NCI-H510A (cell line): Measurements from ENCODE around the gene CTNNBL1.
"Not testable (repeated sequence)": the region's sequence is repeated elsewhere in the genome, so short reads cannot be mapped to it uniquely, and the experiment has no call there.

Source experiments
- DNase-seq: peaks from one replicate; lab custom pipeline; 2025; lab: John Stamatoyannopoulos, UW

Gene CTNNBL1

GRCh38 chr20:37693635-37694626 is at the start of gene CTNNBL1:
Gene CTNNBL1, plus strand, starts transcription at chr20:37694030. Its CDS starts 93 bp downstream, at chr20:37694123.
- DNase-seq: peak; percentile 86

DNA sequence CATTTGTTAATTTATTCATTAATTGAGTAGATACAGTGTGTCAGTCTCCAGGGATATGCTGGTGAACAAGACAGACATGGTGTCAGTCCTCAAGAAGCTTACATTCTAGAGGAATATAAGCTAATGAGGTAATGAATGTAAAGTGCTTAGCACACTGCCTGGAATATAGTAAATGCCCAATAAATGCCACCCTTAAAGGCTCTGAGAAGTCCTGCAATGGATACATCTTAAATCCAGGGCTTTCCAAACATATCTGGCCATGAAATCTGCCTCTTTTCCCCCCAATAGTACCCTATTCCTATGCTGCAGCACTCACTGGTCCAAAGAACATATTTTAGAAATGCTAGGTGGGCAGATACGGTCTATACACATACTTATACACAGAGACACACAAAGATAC is 49.2 kb upstream of the CTNNBL1 start:
- no peak for DNase-seq

DNA sequence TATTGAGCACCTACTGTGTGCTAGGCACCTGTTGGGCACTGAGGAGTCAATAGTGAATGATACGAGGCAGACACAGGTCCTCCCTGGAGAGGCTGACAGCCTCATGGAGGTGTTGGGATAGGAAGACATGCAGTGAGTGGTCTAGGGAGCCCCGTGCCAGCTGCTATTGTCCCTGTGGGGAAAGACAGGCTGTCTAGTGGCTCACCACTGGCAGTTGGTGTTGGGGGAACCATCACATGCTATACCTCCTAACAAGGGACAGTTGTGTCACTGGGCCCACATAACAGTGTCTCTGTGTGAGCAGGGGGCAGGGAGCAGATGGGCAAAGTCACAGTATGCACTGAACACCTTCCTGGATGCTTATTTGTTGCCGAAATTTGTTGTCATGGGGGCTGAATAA is 45.9 kb upstream of the CTNNBL1 start:
- DNase-seq: no peak

GRCh38 chr20:37649017-37649416 is 44.8 kb upstream of the CTNNBL1 start:
- DNase-seq: no peak

GRCh38 chr20:37649676-37650370 is 44.0 kb upstream of the CTNNBL1 start:
- DNase-seq: no peak

DNA sequence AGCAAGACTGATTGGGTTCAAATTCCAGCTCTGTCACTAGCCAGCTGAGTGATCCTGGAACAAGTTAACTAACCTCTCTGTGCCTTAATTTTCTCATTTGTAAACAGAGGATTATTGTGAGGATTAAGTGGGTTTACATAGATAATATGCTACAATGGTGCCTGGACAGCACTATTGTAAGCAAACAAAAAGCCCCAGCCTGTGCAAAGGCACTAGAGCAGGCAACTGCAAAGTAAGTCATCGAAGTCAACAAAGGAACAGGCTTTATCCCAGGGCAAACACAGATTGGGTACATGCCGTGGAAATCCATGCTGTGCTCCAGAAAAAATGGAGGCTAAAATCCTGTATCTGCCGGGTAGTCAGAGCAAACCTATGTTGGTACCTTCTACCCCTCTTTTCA is 43.2 kb upstream of the CTNNBL1 start:
- DNase-seq: no peak

DNA sequence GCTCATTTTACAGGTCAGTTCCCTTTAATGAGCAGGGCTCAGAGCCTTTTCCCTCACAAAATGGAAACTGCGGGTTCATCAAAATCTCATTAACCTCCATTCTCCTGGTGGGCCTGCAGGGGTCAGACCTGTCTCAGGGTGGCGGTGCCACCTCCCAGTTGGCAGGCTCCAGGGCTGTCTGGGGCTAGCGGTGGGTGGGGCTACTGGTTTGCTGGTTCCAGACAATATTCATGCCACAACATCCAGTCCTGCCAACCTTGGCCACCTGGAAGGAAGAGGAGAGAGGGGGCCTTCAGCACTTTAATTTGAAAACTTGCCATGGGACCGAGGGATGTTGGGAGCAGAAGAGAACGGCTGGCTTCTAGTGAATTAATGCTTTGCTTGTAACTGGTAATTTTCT is 41.9 kb upstream of the CTNNBL1 start:
- DNase-seq: no peak

DNA sequence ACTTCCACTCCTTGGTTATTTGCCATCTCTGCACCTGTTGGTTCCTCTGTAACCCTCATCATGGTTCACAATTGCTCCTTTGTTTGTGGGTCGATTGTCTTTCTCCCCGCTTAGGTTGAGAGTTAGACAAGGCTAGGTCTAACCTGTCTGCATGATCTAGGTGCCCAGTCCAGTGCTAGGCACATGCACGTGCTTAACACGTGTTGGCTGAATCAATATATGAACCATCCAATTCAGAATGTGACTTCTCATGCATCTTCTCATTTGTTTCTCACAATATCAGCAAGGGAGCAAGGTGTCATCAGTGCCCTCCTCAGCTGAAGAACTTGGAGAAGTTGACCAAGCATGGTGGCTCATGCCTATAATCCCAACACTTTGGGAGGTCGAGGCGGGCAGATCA is 36.9 kb upstream of the CTNNBL1 start:
- no peak for DNase-seq

- DNase-seq: no peak
These were observed 35.7 kb upstream of the CTNNBL1 start for GRCh38 chr20:37657924-37658804.

DNA sequence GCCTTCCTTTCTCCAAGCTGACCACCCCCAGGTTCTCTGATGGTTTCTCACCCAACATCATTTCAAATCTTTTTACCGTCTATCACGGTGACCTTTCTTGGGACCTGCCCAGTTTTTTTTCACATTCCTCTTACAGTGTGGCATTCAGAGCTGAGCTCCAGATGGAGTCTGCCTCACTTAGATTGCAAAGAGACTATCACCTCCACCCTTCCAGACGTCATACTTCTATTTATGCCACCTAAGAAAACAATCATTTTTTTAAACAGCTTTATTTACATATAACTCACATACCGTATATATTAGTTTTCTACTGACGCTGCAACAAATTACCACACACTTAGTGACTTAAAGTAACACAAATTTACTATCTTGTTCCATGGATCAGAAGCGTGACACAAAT is 32.3 kb upstream of the CTNNBL1 start:
- no peak for DNase-seq

GRCh38 chr20:37662308-37662707 is 31.5 kb upstream of the CTNNBL1 start:
- DNase-seq: no peak

GRCh38 chr20:37664595-37664994 is 29.2 kb upstream of the CTNNBL1 start:
- not testable (repeated sequence) for DNase-seq

DNA sequence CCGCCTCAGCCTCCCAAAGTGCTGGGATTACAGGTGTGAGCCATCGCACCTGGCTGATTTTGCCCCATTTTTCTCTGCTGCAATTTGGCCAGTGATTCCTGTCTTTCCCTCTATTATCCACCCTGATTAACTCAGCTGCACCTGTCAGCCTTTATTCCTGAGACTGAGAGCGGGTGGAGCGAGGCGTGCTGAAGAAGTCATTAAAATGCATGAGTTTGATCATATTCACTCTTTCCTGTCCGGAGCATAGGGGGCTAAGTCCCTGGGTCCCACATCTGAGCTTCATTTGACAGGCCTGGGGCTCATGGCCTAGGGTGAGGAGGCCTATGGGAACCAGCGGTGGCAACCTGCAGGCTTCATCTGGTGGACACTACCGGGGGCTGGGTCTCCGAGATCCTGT is 25.7 kb upstream of the CTNNBL1 start:
- no peak for DNase-seq

DNA sequence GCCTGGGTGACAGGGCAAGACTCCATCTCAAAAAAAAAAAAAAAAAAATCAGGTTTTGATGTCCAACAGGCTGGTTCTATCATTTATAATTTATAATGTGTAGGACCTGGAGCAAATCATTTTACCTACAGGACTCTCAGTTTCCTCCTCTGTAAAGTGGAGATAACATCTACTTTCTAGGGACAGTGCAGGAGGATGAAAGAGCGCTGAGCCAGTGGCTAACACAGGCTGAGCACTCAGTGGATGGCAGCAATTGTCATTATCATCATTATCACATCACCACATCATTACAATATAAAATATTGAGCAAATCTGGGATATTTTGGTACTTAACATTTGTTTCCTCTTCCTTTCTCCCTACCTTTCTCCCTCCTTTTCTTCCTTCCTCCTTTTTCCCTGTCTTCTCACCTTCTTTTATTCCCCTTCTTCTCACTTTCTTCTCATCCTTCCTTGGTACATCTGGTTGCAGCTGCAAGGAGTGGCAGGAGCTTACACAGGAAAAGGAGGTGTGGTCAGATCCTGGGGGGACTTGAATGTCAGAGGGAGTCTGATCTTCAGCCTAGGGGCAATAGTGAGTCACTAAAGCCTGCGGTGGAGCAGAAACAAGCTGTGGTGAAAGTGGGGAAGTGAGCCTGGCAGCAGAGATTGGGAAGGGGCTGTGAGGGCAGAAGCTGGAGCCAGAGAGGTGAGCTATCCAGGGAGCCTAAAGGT is 24.6 kb upstream of the CTNNBL1 start:
- no peak for DNase-seq

DNA sequence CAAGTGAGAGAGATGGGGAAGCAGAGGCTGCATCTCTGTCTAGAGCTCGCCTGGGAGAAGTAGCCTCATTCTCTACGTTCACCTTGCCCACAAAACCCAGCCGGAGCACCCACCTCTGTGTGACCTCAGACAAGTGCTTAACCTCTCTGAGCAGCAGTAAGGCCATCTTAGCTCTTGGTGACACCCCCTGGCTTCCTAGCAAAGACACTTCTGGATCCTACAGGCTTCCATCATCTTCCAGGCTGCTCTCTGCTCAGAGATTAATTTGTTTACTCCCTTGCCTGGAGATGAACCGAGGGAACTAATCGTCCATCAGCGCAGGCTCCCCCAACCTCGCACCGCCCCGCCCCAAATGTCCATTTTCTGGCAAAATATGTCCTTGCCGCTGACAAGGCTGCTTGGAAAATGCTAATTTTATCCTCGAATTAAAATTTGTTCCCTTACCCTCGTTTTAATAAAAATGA is 24.0 kb upstream of the CTNNBL1 start:
- DNase-seq: no peak

DNA sequence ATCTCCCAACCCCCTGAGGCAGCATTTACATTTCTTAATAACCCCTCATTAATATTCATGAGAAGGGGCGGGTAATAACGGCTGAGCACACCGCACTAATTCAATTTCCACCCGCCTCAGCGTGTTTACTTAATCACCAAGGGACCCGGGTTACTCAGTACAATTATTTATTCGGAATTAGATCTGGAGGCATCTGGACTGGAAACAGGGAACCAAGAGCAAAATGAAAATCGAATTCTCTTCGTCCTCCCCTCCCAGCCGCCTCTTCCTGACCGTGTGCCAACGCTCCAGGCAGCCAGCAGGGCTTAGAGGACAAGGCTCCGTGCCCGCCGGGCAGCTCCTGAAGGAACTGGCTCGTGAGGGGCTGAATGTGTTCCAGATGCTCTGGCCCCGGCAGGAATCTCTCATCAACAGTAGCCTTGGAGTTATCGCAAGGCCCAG is 23.5 kb upstream of the CTNNBL1 start:
- DNase-seq: no peak

DNA sequence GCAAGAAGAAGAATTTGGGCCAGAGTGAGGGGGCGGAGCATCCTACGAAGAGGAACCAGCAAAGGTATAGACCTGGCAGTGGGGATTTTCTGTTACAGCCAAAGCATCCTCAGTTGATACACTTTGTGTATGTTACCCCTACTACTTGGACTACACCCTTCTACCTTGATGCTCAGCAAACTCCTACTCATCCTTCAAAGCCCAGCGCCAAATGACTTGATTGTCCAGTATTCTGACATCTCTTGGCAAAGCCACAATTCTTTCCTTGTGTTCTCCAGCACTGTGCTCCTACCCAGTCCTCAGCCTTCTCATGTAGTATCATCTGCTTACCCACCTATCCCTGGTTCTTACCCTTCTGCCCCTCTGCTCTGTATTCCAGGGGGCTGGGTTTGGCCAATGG is 21.7 kb upstream of the CTNNBL1 start:
- no peak for DNase-seq

DNA sequence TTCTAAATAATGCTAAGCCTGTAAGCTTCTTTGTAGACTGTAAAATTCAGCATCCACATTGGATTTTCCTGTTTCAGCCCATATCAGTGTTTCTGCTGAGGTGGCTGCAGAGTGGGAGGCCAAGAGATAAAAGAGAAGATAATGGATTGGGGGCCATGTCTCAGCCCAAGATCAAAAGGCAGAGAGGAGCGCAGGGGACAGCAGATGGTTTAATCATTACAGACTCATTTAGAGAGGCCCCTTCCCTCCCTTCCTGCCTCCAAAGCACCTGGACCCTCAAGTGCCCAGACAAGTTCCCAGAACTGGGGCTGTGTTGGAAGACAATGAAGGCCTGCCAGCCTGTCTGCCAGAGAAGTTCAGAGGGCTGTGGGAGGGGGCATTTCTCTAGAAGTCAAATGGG is 20.4 kb upstream of the CTNNBL1 start:
- no peak for DNase-seq

DNA sequence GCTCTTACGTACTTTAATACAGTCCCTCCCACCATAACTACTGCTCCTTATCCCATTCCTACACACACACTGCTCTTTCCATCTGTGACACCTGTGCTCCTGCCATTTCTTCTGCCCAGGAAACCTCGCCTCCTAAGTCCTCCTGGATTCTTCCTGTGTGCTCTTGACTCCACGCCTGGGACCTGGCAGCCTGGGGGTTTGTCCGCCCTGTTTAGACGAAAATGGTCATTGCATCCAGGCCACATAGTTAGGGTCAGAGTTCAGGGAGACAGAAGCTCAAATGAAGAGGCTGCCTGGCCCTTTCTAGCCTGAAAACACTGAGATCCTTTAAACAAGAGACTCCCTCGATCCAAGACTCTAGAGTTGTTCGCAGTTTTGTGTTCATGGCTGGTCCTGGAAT is 17.4 kb upstream of the CTNNBL1 start:
- no peak for DNase-seq

- no peak for DNase-seq
These were observed 15.6 kb upstream of the CTNNBL1 start for GRCh38 chr20:37677969-37678861.
